Activated T-cell treated with anti-CD3 and anti-CD28 coated beads for 4 hours (primary cell): ENCODE measurements around the gene GPR135.
A peak's percentile ranks its signal among the peaks of the same experiment; 100 is the strongest.

ENCODE experiments used
- DNase-seq: peaks from one replicate; pipeline ENCODE4 v3.0.0-alpha.2; 2020

Gene GPR135

GRCh38 chr14:59465316-59466135 is at the start of gene GPR135:
TSS of gene GPR135 (minus strand) at chr14:59465380. CDS start at chr14:59465226, 154 bp downstream.
- DNase-seq: peak; percentile 26

GRCh38 chr14:59511916-59512575 is 46.9 kb upstream of the GPR135 start:
- no peak for DNase-seq

- DNase-seq: no peak
Measured at GRCh38 chr14:59510966-59511365, 45.8 kb upstream of the GPR135 start.

- DNase-seq: no peak
Measured at GRCh38 chr14:59510001-59510400, 44.8 kb upstream of the GPR135 start.

GRCh38 chr14:59509101-59509500 is 43.9 kb upstream of the GPR135 start:
- no peak for DNase-seq

GRCh38 chr14:59507752-59508103 is 42.5 kb upstream of the GPR135 start:
- DNase-seq: no peak

GRCh38 chr14:59507063-59507751 is 42.0 kb upstream of the GPR135 start:
- DNase-seq: peak; percentile 18

GRCh38 chr14:59503256-59503655 is 38.1 kb upstream of the GPR135 start:
- no peak for DNase-seq

GRCh38 chr14:59500732-59501131 is 35.6 kb upstream of the GPR135 start:
- no peak for DNase-seq

- no peak for DNase-seq
Measured at GRCh38 chr14:59492384-59492783, 27.2 kb upstream of the GPR135 start.

- no peak for DNase-seq
Measured at GRCh38 chr14:59490756-59491155, 25.6 kb upstream of the GPR135 start.

- no peak for DNase-seq
Measured at GRCh38 chr14:59484639-59485175, 19.5 kb upstream of the GPR135 start.

- peak; percentile 98 for DNase-seq
Measured at GRCh38 chr14:59483819-59484638, 18.8 kb upstream of the GPR135 start, which contains the start of the genes JKAMP and L3HYPDH. TSS of gene JKAMP (plus strand) at chr14:59484517. CDS start at chr14:59484590, 73 bp downstream. TSS of gene L3HYPDH (minus strand) at chr14:59484408. CDS start at chr14:59484316, 92 bp downstream.

- no peak for DNase-seq
Measured at GRCh38 chr14:59483363-59483762, 18.2 kb upstream of the GPR135 start.

GRCh38 chr14:59482541-59483331 is 17.6 kb upstream of the GPR135 start:
- no peak for DNase-seq

- no peak for DNase-seq
Measured at GRCh38 chr14:59481871-59482540, 16.8 kb upstream of the GPR135 start.

GRCh38 chr14:59481407-59481806 is 16.2 kb upstream of the GPR135 start:
- no peak for DNase-seq

GRCh38 chr14:59480166-59480565 is 15.0 kb upstream of the GPR135 start:
- DNase-seq: no peak

GRCh38 chr14:59478540-59478939 is 13.4 kb upstream of the GPR135 start:
- no peak for DNase-seq

- no peak for DNase-seq
Measured at GRCh38 chr14:59475709-59476108, 10.5 kb upstream of the GPR135 start.

GRCh38 chr14:59474172-59474571 is 9.0 kb upstream of the GPR135 start:
- no peak for DNase-seq
